ENCODE measurements around the gene PWWP3B. TPM values are rescaled to one million over a fixed set of nuclear protein-coding genes. Genes with fewer than 3 reads are reported as not detected.

PWWP3B gene
- total RNA-seq, 1 experiment from 2014 or later, result 9.3 TPM

Other genes with a start within 250 kb of the PWWP3B start
- gene SERPINA7, start 129.6 kb upstream of the PWWP3B start, total RNA-seq (2014; rRNA removed; shearing (Covaris generic)), result not detected in 2 replicates

Measured in SJCRH30 (cell line).